OCI-LY7 (cell line): ENCODE data around the gene CNOT6L. TPM values are rescaled to one million over a fixed set of nuclear protein-coding genes. Genes with fewer than 3 reads are reported as not detected.
A peak's percentile ranks its signal among the peaks of the same experiment; 100 is the strongest.

ENCODE experiments used
- BruUV-seq: library from RNA; stranded (reverse); fragments of 400-500 nt; replicated peaks from 2 replicates; lab custom pipeline; 2021; lab: Mats Ljungman, UMichigan
- CTCF ChIA-PET: fragments of 300-600 bp; sonication (Branson Sonifier 250); formaldehyde crosslinking; loops from one replicate; lab custom pipeline; 2022; ENCODE audit warnings: antibody characterized with exemption; ENCODE audit not compliant: unreplicated experiment; lab: Charles Lee
- POLR2A ChIA-PET: fragments of 300-600 bp; sonication (Branson Sonifier 250); formaldehyde crosslinking; loops from one replicate; lab custom pipeline; 2022; ENCODE audit warnings: antibody characterized with exemption; lab: Charles Lee
- DNase-seq: peaks from one replicate; pipeline ENCODE4 v3.0.0-alpha.2; 2015; ENCODE audit warnings: low spot score
- H2AFZ ChIP-seq: fragments of 200-600 bp; sonication (generic), shearing (Covaris generic); 2 replicates; pipeline ENCODE4 v1.6.1; 2014; ENCODE audit warnings: mild to moderate bottlenecking, antibody characterized with exemption, low read length, moderate library complexity
- H3K27ac ChIP-seq: fragments of 200-600 bp; sonication (generic); 2 replicates; pipeline ENCODE4 v1.5.1; 2014; ENCODE audit warnings: mixed run types, low read depth, mild to moderate bottlenecking, moderate library complexity, low read length, inconsistent platforms; ENCODE audit not compliant: poor library complexity, severe bottlenecking
- H3K36me3 ChIP-seq: fragments of 200-600 bp; sonication (generic); 2 replicates; pipeline ENCODE4 v1.6.1; 2014; ENCODE audit warnings: mild to moderate bottlenecking, antibody characterized with exemption, low read length, moderate library complexity, mixed read lengths; ENCODE audit not compliant: insufficient read depth
- H3K4me1 ChIP-seq: fragments of 200-600 bp; sonication (generic); 2 replicates; pipeline ENCODE4 v1.5.1; 2014; ENCODE audit warnings: mild to moderate bottlenecking, low read length; ENCODE audit not compliant: insufficient read depth, poor library complexity, severe bottlenecking
- H3K4me2 ChIP-seq: fragments of 200-600 bp; sonication (generic); 2 replicates; pipeline ENCODE4 v1.6.1; 2014; ENCODE audit warnings: mild to moderate bottlenecking, low read length
- H3K4me3 ChIP-seq: fragments of 200-600 bp; sonication (generic); 2 replicates; pipeline ENCODE4 v1.5.1; 2014; ENCODE audit warnings: mild to moderate bottlenecking, low read depth, low read length; ENCODE audit not compliant: poor library complexity, severe bottlenecking
- H3K79me2 ChIP-seq: fragments of 200-600 bp; sonication (generic); 2 replicates; pipeline ENCODE4 v1.6.1; 2016; ENCODE audit warnings: low read depth, mild to moderate bottlenecking, low read length, moderate library complexity, mixed read lengths; ENCODE audit not compliant: insufficient read depth
- H3K9me2 ChIP-seq: fragments of 200-600 bp; sonication (generic); 2 replicates; pipeline ENCODE4 v1.6.1; 2016; ENCODE audit warnings: mild to moderate bottlenecking, low read length, mixed read lengths; ENCODE audit not compliant: insufficient read depth
- H3K9me3 ChIP-seq: fragments of 200-600 bp; sonication (generic); 2 replicates; pipeline ENCODE4 v1.6.1; 2014; ENCODE audit warnings: mild to moderate bottlenecking, mixed run types, low read length, mixed read lengths
- H4K20me1 ChIP-seq: fragments of 200-600 bp; sonication (generic); 2 replicates; pipeline ENCODE4 v1.6.1; 2014; ENCODE audit warnings: mild to moderate bottlenecking, antibody characterized with exemption, low read length, moderate library complexity, mixed read lengths; ENCODE audit not compliant: insufficient read depth
- CTCF ChIP-seq: fragments of 200-600 bp; sonication (generic); conservative IDR thresholded peaks from 2 replicates; pipeline ENCODE4 v1.5.1; 2014; ENCODE audit warnings: mild to moderate bottlenecking, antibody characterized with exemption, low read length, moderate library complexity, mixed read lengths
- EZH2phosphoT487 ChIP-seq: fragments of 200-600 bp; sonication (generic); IDR thresholded peaks from 2 replicates; pipeline ENCODE4 v1.6.1; 2018; ENCODE audit warnings: low read depth, borderline replicate concordance, mild to moderate bottlenecking, mixed run types, antibody characterized with exemption, low read length, moderate library complexity, mixed read lengths
- intact Hi-C: fragments of 100-400 bp; cut with micrococcal nuclease; formaldehyde crosslinking; loops from one replicate; pipeline ENCODE4 v1.10.0; 2022; ENCODE audit not compliant: unreplicated experiment
- total RNA-seq, 2 experiments: library from RNA; depleted of rRNA in 1 of 2; stranded (reverse); fragments of >200 nt in 1 of 2; shearing (Covaris generic) in 1 of 2; gene quantifications; 2 replicates each; pipeline ENCODE4 v1.2.3, GENCODE V29; 2014 to 2022

Gene CNOT6L
- total RNA-seq, 2 experiments from 2014 or later = 21.4 to 112 TPM

GRCh38 chr4:77827343-77827742 is 8.2 kb upstream of the CNOT6L start:
- no peaks in the 10 kb centered on the region for H3K36me3 ChIP-seq
- no peaks in the 10 kb centered on the region for H4K20me1 ChIP-seq
- ChIA-PET POLR2A (interaction anchor here (1.1 to 3.4 kb wide), 11 partner anchors 10 to 95 kb away, joined by 3 to 40 read pairs (median 7); partner anchors contain the start of gene MRPL1), CTCF (interaction anchor here (1.0 kb wide), 1 partner anchor 10 kb away, joined by 4 read pairs; no protein-coding TSS in a partner anchor)
- H3K4me1 ChIP-seq = peaks cover 81% of the 10 kb centered on the region
- no peaks in the 10 kb centered on the region for H3K9me2 ChIP-seq
- peak overlapping the region; percentile 94 for H3K27ac ChIP-seq
- no TSS peak for BruUV-seq
- DNase-seq = peak; percentile 91
- H3K79me2 ChIP-seq = peaks cover 6% of the 10 kb centered on the region; the same call in 1 of the 2 replicates
- no peak overlapping the region; the same call in 1 of the 2 replicates for H2AFZ ChIP-seq
- H3K9me3 ChIP-seq = peaks cover 5% of the 10 kb centered on the region; the same call in 1 of the 2 replicates
- intact Hi-C loops = loop anchor here (1.0 to 5.0 kb wide), 2 partner anchors 35 to 670 kb away; partner anchors contain the start of genes CCNG2 and MRPL1
- TF ChIP-seq EZH2phosphoT487 (no peak), CTCF (no peak)
- H3K4me2 ChIP-seq = peak overlapping the region; percentile 72
- H3K4me3 ChIP-seq = peak overlapping the region; percentile 57

- Histone ChIP-seq H3K79me2 (peaks cover 17% of the 10 kb centered on the region; the same call in 1 of the 2 replicates), H3K27ac (peak overlapping the region; percentile 94), H4K20me1 (no peaks in the 10 kb centered on the region), H3K4me1 (peaks cover 92% of the 10 kb centered on the region), H3K4me3 (peak overlapping the region; percentile 54), H3K9me3 (peaks cover 5% of the 10 kb centered on the region; the same call in 1 of the 2 replicates), H3K4me2 (peak overlapping the region; percentile 72), H3K9me2 (no peaks in the 10 kb centered on the region), H3K36me3 (no peaks in the 10 kb centered on the region), H2AFZ (peak overlapping the region; percentile 8; the same call in 1 of the 2 replicates)
- CTCF ChIA-PET = interaction anchor here (1.0 kb wide), 1 partner anchor 9 kb away, joined by 4 read pairs; no protein-coding TSS in a partner anchor
- no TSS peak for BruUV-seq
- intact Hi-C loops = loop anchor here (5.0 kb wide), 1 partner anchor 669 kb away; the partner anchor contains the start of gene CCNG2
- DNase-seq = peak; percentile 78
- POLR2A ChIA-PET = interaction anchor here (1.1 to 3.4 kb wide), 10 partner anchors 9 to 94 kb away, joined by 3 to 40 read pairs (median 8); partner anchors contain the start of gene MRPL1
- TF ChIP-seq CTCF (no peak), EZH2phosphoT487 (no peak)
These were observed 7.1 kb upstream of the CNOT6L start for GRCh38 chr4:77826275-77826674.
